GM12874 (cell line): ENCODE measurements around the gene SLIT3.

Experiments used
- CTCF ChIP-seq: IDR thresholded peaks from 2 replicates; pipeline ENCODE4 v1.5.1; 2011; ENCODE audit warnings: low read depth, mild to moderate bottlenecking, control low read depth, low read length, moderate library complexity; ENCODE audit not compliant: insufficient read depth

Gene SLIT3

GRCh38 chr5:169307646-169308045 lies 6.7 kb upstream of the SLIT3 start:
- TF ChIP-seq CTCF = no peak

GRCh38 chr5:169305366-169305765 lies 4.4 kb upstream of the SLIT3 start:
- TF ChIP-seq CTCF = no peak

- no peak for TF ChIP-seq CTCF
Observed at GRCh38 chr5:169304175-169304574, 3.2 kb upstream of the SLIT3 start.

GRCh38 chr5:169303119-169303515 lies 2.2 kb upstream of the SLIT3 start:
- no peak for TF ChIP-seq CTCF

- peak; percentile 87 for TF ChIP-seq CTCF
Observed at GRCh38 chr5:169302491-169303118, 1.7 kb upstream of the SLIT3 start.

- TF ChIP-seq CTCF = no peak
Observed at GRCh38 chr5:169301986-169302385, 1.0 kb upstream of the SLIT3 start.

GRCh38 chr5:169301386-169301934 lies 521 bp upstream of the SLIT3 start:
- TF ChIP-seq CTCF = no peak
